Osteocyte (in vitro differentiated cells): Measurements from ENCODE around the gene CHMP2B. TPM values are rescaled to one million over a fixed set of nuclear protein-coding genes. Genes with fewer than 3 reads are reported as not detected.

Experiments used
- DNase-seq: peaks from one replicate; pipeline ENCODE4 v3.0.0; 2021; ENCODE audit warnings: mixed read lengths; ENCODE audit not compliant: unreplicated experiment; ENCODE audit errors: extremely low spot score
- H3K27ac Mint-ChIP-seq: one replicate; pipeline ENCODE4 v1.8.0; 2021; ENCODE audit warnings: mild to moderate bottlenecking, mixed read lengths; ENCODE audit not compliant: unreplicated experiment
- H3K27me3 Mint-ChIP-seq: one replicate; pipeline ENCODE4 v1.8.0; 2021; ENCODE audit warnings: mixed read lengths; ENCODE audit not compliant: unreplicated experiment
- H3K36me3 Mint-ChIP-seq: one replicate; pipeline ENCODE4 v1.8.0; 2021; ENCODE audit warnings: mixed read lengths; ENCODE audit not compliant: unreplicated experiment
- H3K4me1 Mint-ChIP-seq: one replicate; pipeline ENCODE4 v1.8.0; 2021; ENCODE audit warnings: mixed read lengths; ENCODE audit not compliant: unreplicated experiment
- H3K4me3 Mint-ChIP-seq: one replicate; pipeline ENCODE4 v1.8.0; 2021; ENCODE audit warnings: mild to moderate bottlenecking, moderate library complexity, mixed read lengths; ENCODE audit not compliant: unreplicated experiment
- H3K9me3 Mint-ChIP-seq: one replicate; pipeline ENCODE4 v1.8.0; 2021; ENCODE audit warnings: mixed read lengths; ENCODE audit not compliant: unreplicated experiment
- total RNA-seq: library from RNA; stranded (reverse); gene quantifications from 2 replicates; pipeline ENCODE4 v1.2.1, GENCODE V29; 2021
- TF ChIP-seq, protein P1 (sequence below): fragments of 200-600 bp; sonication (generic); IDR thresholded peaks from 2 replicates; pipeline ENCODE4 v1.5.0; 2021; ENCODE audit warnings: antibody characterized with exemption, mild to moderate bottlenecking, moderate library complexity

The CHMP2B gene
- total RNA-seq, 1 donor from 2014 or later = 36.9 TPM

- Mint-ChIP-seq H3K9me3 (peaks cover 9% of the 10 kb centered on the region), H3K27me3 (no peaks in the 10 kb centered on the region), H3K4me1 (no peaks in the 10 kb centered on the region), H3K4me3 (no peak overlapping the region), H3K36me3 (no peaks in the 10 kb centered on the region), H3K27ac (no peak overlapping the region)
- no peak for DNase-seq
- TF ChIP-seq, protein P1, sequence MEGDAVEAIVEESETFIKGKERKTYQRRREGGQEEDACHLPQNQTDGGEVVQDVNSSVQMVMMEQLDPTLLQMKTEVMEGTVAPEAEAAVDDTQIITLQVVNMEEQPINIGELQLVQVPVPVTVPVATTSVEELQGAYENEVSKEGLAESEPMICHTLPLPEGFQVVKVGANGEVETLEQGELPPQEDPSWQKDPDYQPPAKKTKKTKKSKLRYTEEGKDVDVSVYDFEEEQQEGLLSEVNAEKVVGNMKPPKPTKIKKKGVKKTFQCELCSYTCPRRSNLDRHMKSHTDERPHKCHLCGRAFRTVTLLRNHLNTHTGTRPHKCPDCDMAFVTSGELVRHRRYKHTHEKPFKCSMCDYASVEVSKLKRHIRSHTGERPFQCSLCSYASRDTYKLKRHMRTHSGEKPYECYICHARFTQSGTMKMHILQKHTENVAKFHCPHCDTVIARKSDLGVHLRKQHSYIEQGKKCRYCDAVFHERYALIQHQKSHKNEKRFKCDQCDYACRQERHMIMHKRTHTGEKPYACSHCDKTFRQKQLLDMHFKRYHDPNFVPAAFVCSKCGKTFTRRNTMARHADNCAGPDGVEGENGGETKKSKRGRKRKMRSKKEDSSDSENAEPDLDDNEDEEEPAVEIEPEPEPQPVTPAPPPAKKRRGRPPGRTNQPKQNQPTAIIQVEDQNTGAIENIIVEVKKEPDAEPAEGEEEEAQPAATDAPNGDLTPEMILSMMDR = no peak
Observed at GRCh38 chr3:87199628-87200027, 27.5 kb upstream of the CHMP2B start.

GRCh38 chr3:87200060-87200647 lies 27.0 kb upstream of the CHMP2B start:
- Mint-ChIP-seq H3K4me1 (no peaks in the 10 kb centered on the region), H3K27me3 (no peaks in the 10 kb centered on the region), H3K4me3 (no peak overlapping the region), H3K36me3 (no peaks in the 10 kb centered on the region), H3K27ac (no peak overlapping the region), H3K9me3 (peaks cover 4% of the 10 kb centered on the region)
- no peak for DNase-seq
- TF ChIP-seq, protein P1 = no peak

GRCh38 chr3:87201727-87202126 lies 25.4 kb upstream of the CHMP2B start:
- Mint-ChIP-seq H3K9me3 (no peaks in the 10 kb centered on the region), H3K4me1 (peaks cover 3% of the 10 kb centered on the region), H3K27ac (no peak overlapping the region), H3K36me3 (no peaks in the 10 kb centered on the region), H3K27me3 (no peaks in the 10 kb centered on the region), H3K4me3 (no peak overlapping the region)
- no peak for DNase-seq
- TF ChIP-seq, protein P1 = no peak

DNA sequence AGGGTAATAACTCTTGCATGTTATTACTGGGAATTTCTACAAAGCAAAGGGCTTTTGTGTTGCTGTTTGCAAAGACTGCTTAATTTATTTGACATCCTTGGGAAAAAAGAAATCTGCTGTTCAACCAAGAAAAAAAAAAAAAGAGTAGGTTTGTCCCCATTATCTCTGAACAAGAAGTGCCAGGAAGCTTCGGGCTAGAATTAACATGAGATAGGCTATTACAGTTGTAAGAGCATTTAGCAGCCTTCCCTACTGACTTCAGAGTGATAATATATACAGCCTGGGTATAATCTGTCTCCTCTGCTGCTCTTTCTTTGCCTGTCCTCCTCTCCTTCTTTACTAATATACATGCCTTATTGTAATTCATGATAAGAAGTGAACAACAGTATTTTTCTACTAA lies 23.3 kb upstream of the CHMP2B start:
- H3K9me3 Mint-ChIP-seq = no peaks in the 10 kb centered on the region
- no peak overlapping the region for H3K27ac Mint-ChIP-seq
- no peaks in the 10 kb centered on the region for H3K36me3 Mint-ChIP-seq
- no peaks in the 10 kb centered on the region for H3K27me3 Mint-ChIP-seq
- no peak overlapping the region for H3K4me3 Mint-ChIP-seq
- DNase-seq = no peak
- peaks cover 3% of the 10 kb centered on the region for H3K4me1 Mint-ChIP-seq
- TF ChIP-seq, protein P1 = no peak

- no peak overlapping the region for H3K4me3 Mint-ChIP-seq
- peaks cover under 1% of the 10 kb centered on the region for H3K27me3 Mint-ChIP-seq
- H3K27ac Mint-ChIP-seq = no peak overlapping the region
- TF ChIP-seq, protein P1 = no peak
- H3K4me1 Mint-ChIP-seq = peaks cover 3% of the 10 kb centered on the region
- H3K9me3 Mint-ChIP-seq = no peaks in the 10 kb centered on the region
- no peak for DNase-seq
- H3K36me3 Mint-ChIP-seq = no peaks in the 10 kb centered on the region
Observed at GRCh38 chr3:87206070-87206469, 21.0 kb upstream of the CHMP2B start.
